ENCODE data around the gene MBD5. TPM values are rescaled to one million over a fixed set of nuclear protein-coding genes. Genes with fewer than 3 reads are reported as not detected.

MBD5 gene
- total RNA-seq, 1 donor from 2014 or later, result 38.8 TPM

- no peaks in the 10 kb centered on the region for H3K9me3 ChIP-seq (ENCODE audit: low read depth)
- H3K9ac ChIP-seq, result no peak overlapping the region
- H3K27me3 ChIP-seq, result no peaks in the 10 kb centered on the region
- H3K27ac ChIP-seq, result no peak overlapping the region
- no peaks in the 10 kb centered on the region for H4K20me1 ChIP-seq (ENCODE audit: low read depth)
- no peaks in the 10 kb centered on the region for H3F3A ChIP-seq (ENCODE audit: low read depth)
- Mint-ChIP-seq H3K27me3 (ENCODE audit: insufficient read depth, low read depth) (no peaks in the 10 kb centered on the region), H3K9me3 (no peaks in the 10 kb centered on the region), H3K4me3 (no peak overlapping the region), H3K36me3 (no peaks in the 10 kb centered on the region), H3K4me1 (no peaks in the 10 kb centered on the region), H3K27ac (no peak overlapping the region)
- H3K4me2 ChIP-seq, result no peak overlapping the region
- no peak for DNase-seq (ENCODE audit: low spot score)
- no peak overlapping the region for H2AFZ ChIP-seq (replicated peaks)
- no peaks in the 10 kb centered on the region for H3K79me2 ChIP-seq (ENCODE audit: low read depth)
- H3K4me1 ChIP-seq, result no peaks in the 10 kb centered on the region
- H3K36me3 ChIP-seq, result no peaks in the 10 kb centered on the region
- no peak overlapping the region for H3K4me3 ChIP-seq
- TF ChIP-seq EZH2phosphoT487 (IDR thresholded peaks at IDR 0.05) (no peak), EZH2 (IDR thresholded peaks at IDR 0.05) (no peak)
- TF ChIP-seq, protein P1, sequence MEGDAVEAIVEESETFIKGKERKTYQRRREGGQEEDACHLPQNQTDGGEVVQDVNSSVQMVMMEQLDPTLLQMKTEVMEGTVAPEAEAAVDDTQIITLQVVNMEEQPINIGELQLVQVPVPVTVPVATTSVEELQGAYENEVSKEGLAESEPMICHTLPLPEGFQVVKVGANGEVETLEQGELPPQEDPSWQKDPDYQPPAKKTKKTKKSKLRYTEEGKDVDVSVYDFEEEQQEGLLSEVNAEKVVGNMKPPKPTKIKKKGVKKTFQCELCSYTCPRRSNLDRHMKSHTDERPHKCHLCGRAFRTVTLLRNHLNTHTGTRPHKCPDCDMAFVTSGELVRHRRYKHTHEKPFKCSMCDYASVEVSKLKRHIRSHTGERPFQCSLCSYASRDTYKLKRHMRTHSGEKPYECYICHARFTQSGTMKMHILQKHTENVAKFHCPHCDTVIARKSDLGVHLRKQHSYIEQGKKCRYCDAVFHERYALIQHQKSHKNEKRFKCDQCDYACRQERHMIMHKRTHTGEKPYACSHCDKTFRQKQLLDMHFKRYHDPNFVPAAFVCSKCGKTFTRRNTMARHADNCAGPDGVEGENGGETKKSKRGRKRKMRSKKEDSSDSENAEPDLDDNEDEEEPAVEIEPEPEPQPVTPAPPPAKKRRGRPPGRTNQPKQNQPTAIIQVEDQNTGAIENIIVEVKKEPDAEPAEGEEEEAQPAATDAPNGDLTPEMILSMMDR (IDR thresholded peaks at IDR 0.05), result no peak
Measured at GRCh38 chr2:148475626-148476025, 454.7 kb downstream of the MBD5 start.

- Histone ChIP-seq H3F3A (ENCODE audit: low read depth) (no peaks in the 10 kb centered on the region), H3K4me2 (no peak overlapping the region), H3K9me3 (ENCODE audit: low read depth) (no peaks in the 10 kb centered on the region), H3K4me1 (no peaks in the 10 kb centered on the region), H3K79me2 (ENCODE audit: low read depth) (no peaks in the 10 kb centered on the region), H2AFZ (replicated peaks) (no peak overlapping the region), H3K36me3 (no peaks in the 10 kb centered on the region), H3K27ac (no peak overlapping the region), H3K4me3 (no peak overlapping the region), H4K20me1 (ENCODE audit: low read depth) (no peaks in the 10 kb centered on the region), H3K27me3 (no peaks in the 10 kb centered on the region), H3K9ac (no peak overlapping the region)
- H3K4me3 Mint-ChIP-seq, result no peak overlapping the region
- no peaks in the 10 kb centered on the region for H3K27me3 Mint-ChIP-seq (ENCODE audit: insufficient read depth, low read depth)
- TF ChIP-seq, protein P1 (IDR thresholded peaks at IDR 0.05), result no peak
- TF ChIP-seq EZH2 (IDR thresholded peaks at IDR 0.05) (no peak), EZH2phosphoT487 (IDR thresholded peaks at IDR 0.05) (no peak)
- DNase-seq (ENCODE audit: low spot score), result no peak
- no peak overlapping the region for H3K27ac Mint-ChIP-seq
- peaks cover 9% of the 10 kb centered on the region for H3K4me1 Mint-ChIP-seq
- peaks cover 5% of the 10 kb centered on the region for H3K36me3 Mint-ChIP-seq
- H3K9me3 Mint-ChIP-seq, result no peaks in the 10 kb centered on the region
Measured at GRCh38 chr2:148479398-148479797, 458.5 kb downstream of the MBD5 start.

DNA sequence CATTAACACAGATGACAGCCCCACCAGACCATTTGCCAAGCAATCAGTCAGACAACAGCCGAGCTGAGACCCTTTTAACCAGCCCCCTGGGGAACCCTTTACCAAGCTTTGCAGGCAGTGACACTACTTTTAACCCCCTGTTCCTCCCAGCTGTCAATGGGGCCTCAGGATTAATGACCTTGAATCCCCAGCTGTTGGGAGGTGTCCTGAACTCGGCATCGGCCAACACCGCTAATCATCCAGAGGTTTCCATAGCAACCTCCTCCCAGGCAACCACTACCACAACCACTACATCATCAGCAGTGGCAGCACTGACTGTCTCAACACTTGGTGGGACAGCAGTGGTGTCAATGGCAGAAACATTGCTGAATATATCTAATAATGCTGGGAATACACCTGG, 462.8 kb downstream of the MBD5 start:
- TF ChIP-seq, protein P1 (IDR thresholded peaks at IDR 0.05), result no peak
- no peak for TF ChIP-seq EZH2phosphoT487 (IDR thresholded peaks at IDR 0.05)
- TF ChIP-seq EZH2 (IDR thresholded peaks at IDR 0.05), result no peak
- Histone ChIP-seq H3K4me3 (no peak overlapping the region), H3K79me2 (ENCODE audit: low read depth) (no peaks in the 10 kb centered on the region), H3K4me2 (no peak overlapping the region), H3K9me3 (ENCODE audit: low read depth) (no peaks in the 10 kb centered on the region), H3K4me1 (no peaks in the 10 kb centered on the region), H2AFZ (replicated peaks) (no peak overlapping the region), H3F3A (ENCODE audit: low read depth) (no peaks in the 10 kb centered on the region), H3K9ac (no peak overlapping the region), H3K27me3 (no peaks in the 10 kb centered on the region), H3K36me3 (no peaks in the 10 kb centered on the region), H3K27ac (no peak overlapping the region), H4K20me1 (ENCODE audit: low read depth) (no peaks in the 10 kb centered on the region)
- no peak for DNase-seq (ENCODE audit: low spot score)
- Mint-ChIP-seq H3K4me3 (no peak overlapping the region), H3K36me3 (peaks cover 5% of the 10 kb centered on the region), H3K27ac (peak overlapping the region; percentile 44), H3K9me3 (no peaks in the 10 kb centered on the region), H3K27me3 (ENCODE audit: insufficient read depth, low read depth) (no peaks in the 10 kb centered on the region), H3K4me1 (peaks cover 9% of the 10 kb centered on the region)

Data from neural progenitor cell (in vitro differentiated cells).